ENCODE data around the gene XPO1.
"Not testable (repeated sequence)": the region's sequence is repeated elsewhere in the genome, so short reads cannot be mapped to it uniquely, and the experiment has no call there.

The XPO1 gene

DNA sequence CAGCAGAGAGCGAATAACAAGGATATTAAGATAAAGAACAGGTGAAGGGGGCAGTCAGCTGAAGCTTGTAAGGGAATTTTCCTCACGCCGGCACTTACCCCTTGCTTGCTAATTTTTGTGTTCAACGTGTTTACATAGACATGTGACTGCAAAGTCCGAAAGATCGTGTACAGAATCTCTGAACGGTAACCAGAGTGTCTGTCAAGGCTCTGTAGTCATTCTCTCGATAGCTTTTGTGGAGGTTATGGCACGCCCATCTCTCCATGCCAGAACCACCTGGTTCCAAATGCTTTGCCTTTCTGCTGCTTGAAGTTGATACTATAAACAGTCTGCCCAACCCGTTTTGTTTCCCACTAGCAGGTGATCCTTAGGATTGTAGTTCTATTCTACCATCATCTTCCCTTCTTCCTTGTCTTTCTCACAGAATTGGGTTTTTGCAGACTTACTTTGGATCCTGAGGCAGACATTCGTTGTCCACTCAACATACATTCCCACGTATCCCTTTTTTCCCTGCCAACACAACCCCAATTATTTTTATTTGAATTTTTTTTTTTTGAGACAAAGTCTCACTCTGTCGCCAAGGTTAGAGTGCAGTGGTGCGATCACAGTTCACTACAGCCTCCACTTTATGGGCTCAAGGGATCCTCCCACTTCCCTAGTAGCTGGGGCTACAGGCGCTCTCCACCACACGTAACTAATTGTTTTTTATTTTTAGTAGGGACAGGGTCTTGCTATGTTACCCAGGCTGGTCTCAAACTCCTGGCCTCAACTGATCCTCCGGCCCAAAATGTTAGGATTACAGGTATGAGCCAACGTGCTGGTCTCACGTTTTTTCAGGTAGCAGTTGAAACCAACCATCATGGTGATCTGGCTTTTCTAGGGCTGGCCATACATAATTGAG is 66.0 kb downstream of the XPO1 start:
- Histone ChIP-seq H3K36me3 (ENCODE audit: control insufficient read depth, insufficient read depth, low read length) (peaks cover 2% of the 10 kb centered on the region), H3K27me3 (replicated peaks; ENCODE audit: control insufficient read depth, insufficient read depth, low read length) (no peaks in the 10 kb centered on the region), H3K4me3 (replicated peaks; ENCODE audit: low read depth, low read length) (peak overlapping the region; percentile 91)
- DNase-seq (ENCODE audit: extremely low read depth, insufficient read length): no peak
- no peak for TF ChIP-seq CTCF (IDR thresholded peaks at IDR 0.05; ENCODE audit: insufficient read depth, low read length, poor library complexity, severe bottlenecking)

DNA sequence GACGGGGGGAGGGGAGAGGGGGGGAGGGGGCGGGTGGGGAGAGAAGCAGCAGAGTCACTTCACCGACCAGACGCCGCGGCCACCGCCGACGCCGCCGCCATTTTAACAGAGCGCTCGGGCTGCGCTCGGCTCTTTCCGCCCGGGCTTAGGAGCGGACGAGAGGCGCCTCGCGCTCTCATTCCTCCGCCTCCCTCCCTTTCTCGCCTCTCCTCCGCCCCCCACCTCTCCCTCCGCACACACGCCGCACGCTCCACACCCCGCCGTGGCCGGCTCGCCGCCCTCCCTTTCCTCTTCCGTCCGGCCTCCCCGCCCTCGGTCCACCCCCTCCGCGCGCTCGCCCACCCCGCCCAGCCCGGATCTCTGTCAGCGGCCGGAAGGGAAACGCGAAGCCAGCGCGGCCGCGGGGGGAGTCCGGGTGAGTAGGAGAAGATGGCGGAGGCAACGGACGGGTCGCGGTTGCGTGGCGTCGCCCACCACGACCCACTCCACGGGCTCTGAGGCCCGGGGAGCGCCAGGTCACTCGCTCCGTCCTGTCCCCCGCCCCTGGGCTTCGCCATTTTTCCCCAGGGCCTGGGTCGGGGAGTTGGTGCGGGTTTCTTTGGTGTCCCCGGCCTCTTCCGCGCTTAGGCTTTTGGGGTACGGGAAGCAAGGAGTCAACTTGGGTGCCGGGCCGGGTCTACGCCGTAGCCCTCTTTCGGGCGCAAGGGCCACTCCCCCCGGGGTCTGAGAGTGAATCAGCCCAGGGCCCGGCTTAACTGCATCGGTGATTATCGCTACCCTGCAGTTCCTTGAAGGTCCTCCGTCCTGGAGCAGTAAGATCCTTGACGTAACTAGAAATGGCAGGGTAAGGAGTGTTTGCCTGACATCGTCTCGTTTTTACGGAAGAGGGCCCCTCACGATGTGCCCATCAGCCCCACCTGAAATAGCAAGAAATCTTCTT is 66.9 kb downstream of the XPO1 start, which contains the start of gene USP34:
USP34 (minus strand) TSS at position 123 of the 940 bp plus-strand sequence. CDS start 395 bp downstream, outside the sequence.
- Histone ChIP-seq H3K27me3 (replicated peaks; ENCODE audit: control insufficient read depth, insufficient read depth, low read length) (no peaks in the 10 kb centered on the region), H3K36me3 (ENCODE audit: control insufficient read depth, insufficient read depth, low read length) (peaks cover 2% of the 10 kb centered on the region), H3K4me3 (replicated peaks; ENCODE audit: low read depth, low read length) (peak within 1 kb of the TSS; percentile 91)
- TF ChIP-seq CTCF (IDR thresholded peaks at IDR 0.05; ENCODE audit: insufficient read depth, low read length, poor library complexity, severe bottlenecking): no peak
- DNase-seq (ENCODE audit: extremely low read depth, insufficient read length): peak; percentile 99

- Histone ChIP-seq H3K36me3 (ENCODE audit: control insufficient read depth, insufficient read depth, low read length) (no peaks in the 10 kb centered on the region; the same call in 1 of the 2 replicates), H3K4me3 (replicated peaks; ENCODE audit: low read depth, low read length) (peak overlapping the region; percentile 91), H3K27me3 (replicated peaks; ENCODE audit: control insufficient read depth, insufficient read depth, low read length) (no peaks in the 10 kb centered on the region)
- TF ChIP-seq CTCF (IDR thresholded peaks at IDR 0.05; ENCODE audit: insufficient read depth, low read length, poor library complexity, severe bottlenecking): no peak
- DNase-seq (ENCODE audit: extremely low read depth, insufficient read length): peak; percentile 87
Observed at GRCh38 chr2:61470122-61470951, 67.8 kb downstream of the XPO1 start.

- Histone ChIP-seq H3K36me3 (ENCODE audit: control insufficient read depth, insufficient read depth, low read length) (no peaks in the 10 kb centered on the region; the same call in 1 of the 2 replicates), H3K27me3 (replicated peaks; ENCODE audit: control insufficient read depth, insufficient read depth, low read length) (no peaks in the 10 kb centered on the region), H3K4me3 (replicated peaks; ENCODE audit: low read depth, low read length) (peak overlapping the region; percentile 91)
- TF ChIP-seq CTCF (IDR thresholded peaks at IDR 0.05; ENCODE audit: insufficient read depth, low read length, poor library complexity, severe bottlenecking): no peak
- no peak for DNase-seq (ENCODE audit: extremely low read depth, insufficient read length)
Observed at GRCh38 chr2:61469424-61470121, 68.6 kb downstream of the XPO1 start.

- not testable (repeated sequence) for DNase-seq (ENCODE audit: extremely low read depth, insufficient read length); H3K36me3 ChIP-seq (ENCODE audit: control insufficient read depth, insufficient read depth, low read length); H3K27me3 ChIP-seq (replicated peaks; ENCODE audit: control insufficient read depth, insufficient read depth, low read length)
- peak overlapping the region; percentile 91; the same call in 1 of the 2 replicates for H3K4me3 ChIP-seq (replicated peaks; ENCODE audit: low read depth, low read length)
Observed at GRCh38 chr2:61468231-61468630, 69.9 kb downstream of the XPO1 start.
